GM12878 (cell line): ENCODE data around the gene EFCAB8.

Experiments used
- CEBPB ChIP-seq, 2 experiments: fragments of 150-350 bp in 1 of 2; IDR thresholded peaks; 2 replicates each; pipeline ENCODE4 v1.6.1; 2012 to 2014; ENCODE audit warnings: low read depth in 2 of 2, low read length in 2 of 2, borderline replicate concordance in 1 of 2, inconsistent platforms in 1 of 2
- FOXM1 ChIP-seq: IDR thresholded peaks from 2 replicates; pipeline ENCODE4 v1.6.1; 2012; ENCODE audit warnings: low read depth, mild to moderate bottlenecking, inconsistent platforms, low read length, moderate library complexity
- POLR2A ChIP-seq: IDR thresholded peaks from 2 replicates; pipeline ENCODE4 v1.6.1; 2011; ENCODE audit warnings: low read depth, mild to moderate bottlenecking, low read length
- RELA ChIP-seq: fragments of 450-650 bp; IDR thresholded peaks from 2 replicates; pipeline ENCODE4 v1.8.0; 2014; ENCODE audit warnings: borderline replicate concordance; ENCODE audit not compliant: partially characterized antibody
- SMC3 ChIP-seq: IDR thresholded peaks from 2 replicates; pipeline ENCODE4 v1.6.1; 2011; ENCODE audit warnings: low read length, improper control_type of control experiment, borderline replicate concordance
- SP1 ChIP-seq: IDR thresholded peaks from one replicate; pipeline ENCODE4 v1.6.1; 2011; ENCODE audit warnings: low read depth, low read length
- TCF12 ChIP-seq: IDR thresholded peaks from 2 replicates; pipeline ENCODE4 v1.6.1; 2011; ENCODE audit warnings: low read depth, mild to moderate bottlenecking, low read length
- ZZZ3 ChIP-seq: IDR thresholded peaks from 2 replicates; pipeline ENCODE4 v1.6.1; 2011; ENCODE audit warnings: low read depth; ENCODE audit not compliant: control insufficient read depth, insufficient read length

GRCh38 chr20:32885185-32885584, 26.5 kb downstream of the EFCAB8 start:
- TF ChIP-seq CEBPB (IDR thresholded peaks at IDR 0.05; ENCODE audit: borderline replicate concordance in 1 of 2, low read depth in 2 of 2, low read length in 2 of 2) (no peak), ZZZ3 (no peak), FOXM1 (no peak), TCF12 (no peak), POLR2A (no peak), RELA (no peak), SP1 (no peak), SMC3 (no peak)
